ENCODE measurements around the gene ZNF169. TPM values are rescaled to one million over a fixed set of nuclear protein-coding genes. Genes with fewer than 3 reads are reported as not detected.

ZNF169 gene
- 10 to 100 TPM in 1 of 3 donors, 1 to 10 TPM in 2; 4.6 to 11.3 (median 8.9) TPM for total RNA-seq
- 17.6 TPM for total RNA-seq (2013)

DNA sequence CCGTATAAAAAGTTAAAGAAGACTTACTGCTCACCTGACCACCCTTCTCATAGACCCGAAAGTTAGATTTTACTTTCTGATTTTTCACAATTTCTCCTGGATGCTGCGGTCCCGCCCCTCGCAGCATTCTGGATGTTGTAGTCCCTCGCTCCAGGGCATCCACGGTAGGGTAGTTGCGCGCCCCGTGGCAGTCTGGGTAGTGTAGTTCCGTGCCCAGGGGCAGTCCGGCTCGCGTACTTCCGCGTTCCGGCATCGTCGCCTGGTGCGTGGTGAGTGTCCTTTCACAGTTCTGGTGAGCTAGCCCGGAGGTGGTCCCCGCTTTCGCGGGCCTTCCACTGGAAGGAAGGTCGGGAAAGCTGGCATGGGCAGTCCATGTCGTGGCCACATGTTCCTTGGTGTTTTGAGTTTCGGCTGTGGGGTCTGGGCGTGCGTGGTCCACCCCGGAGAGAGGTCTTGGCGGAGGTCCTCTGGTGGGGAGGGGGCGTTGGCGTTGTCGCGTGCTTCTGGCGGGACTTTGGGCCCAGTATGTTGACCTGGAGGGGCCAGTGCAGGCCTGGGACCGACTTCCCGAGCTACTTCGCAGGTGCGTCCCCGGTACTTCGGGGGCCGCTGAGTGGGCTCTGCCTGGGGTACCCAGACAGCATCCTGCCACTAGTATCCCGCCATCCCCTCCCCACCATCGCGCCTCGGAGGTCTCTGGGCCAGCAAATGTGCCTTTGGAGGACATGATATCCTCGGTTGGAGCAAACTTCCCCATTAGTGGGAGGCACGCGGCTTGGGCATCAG, at the start of gene ZNF169:
TSS of gene ZNF169 (plus strand) at position 222 of the 786 bp plus-strand sequence. CDS start 19,515 bp downstream, outside the sequence.
- peak within 1 kb of the TSS; percentile 92 to 95 for H3K27ac Mint-ChIP-seq
- H3K36me3 ChIP-seq (ENCODE audit: control insufficient read depth, insufficient read depth, low read length), result no peaks in the 10 kb centered on the region
- peak within 1 kb of the TSS; percentile 98 for H3K4me3 Mint-ChIP-seq
- TF ChIP-seq, protein P1, sequence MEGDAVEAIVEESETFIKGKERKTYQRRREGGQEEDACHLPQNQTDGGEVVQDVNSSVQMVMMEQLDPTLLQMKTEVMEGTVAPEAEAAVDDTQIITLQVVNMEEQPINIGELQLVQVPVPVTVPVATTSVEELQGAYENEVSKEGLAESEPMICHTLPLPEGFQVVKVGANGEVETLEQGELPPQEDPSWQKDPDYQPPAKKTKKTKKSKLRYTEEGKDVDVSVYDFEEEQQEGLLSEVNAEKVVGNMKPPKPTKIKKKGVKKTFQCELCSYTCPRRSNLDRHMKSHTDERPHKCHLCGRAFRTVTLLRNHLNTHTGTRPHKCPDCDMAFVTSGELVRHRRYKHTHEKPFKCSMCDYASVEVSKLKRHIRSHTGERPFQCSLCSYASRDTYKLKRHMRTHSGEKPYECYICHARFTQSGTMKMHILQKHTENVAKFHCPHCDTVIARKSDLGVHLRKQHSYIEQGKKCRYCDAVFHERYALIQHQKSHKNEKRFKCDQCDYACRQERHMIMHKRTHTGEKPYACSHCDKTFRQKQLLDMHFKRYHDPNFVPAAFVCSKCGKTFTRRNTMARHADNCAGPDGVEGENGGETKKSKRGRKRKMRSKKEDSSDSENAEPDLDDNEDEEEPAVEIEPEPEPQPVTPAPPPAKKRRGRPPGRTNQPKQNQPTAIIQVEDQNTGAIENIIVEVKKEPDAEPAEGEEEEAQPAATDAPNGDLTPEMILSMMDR (IDR thresholded peaks at IDR 0.05), result no peak
- under 1% methylated on average over 46 of the region's 50 CpGs for WGBS (ENCODE audit: insufficient coverage)
- H3K4me3 ChIP-seq (ENCODE audit: low read length), result peak within 1 kb of the TSS; percentile 87
- no peaks in the 10 kb centered on the region for H3K9me3 Mint-ChIP-seq
- H3K4me1 ChIP-seq (ENCODE audit: control insufficient read depth, insufficient read depth, low read length), result peaks cover 19% of the 10 kb centered on the region
- peaks cover 22 to 30% of the 10 kb centered on the region in 2 donors for H3K4me1 Mint-ChIP-seq
- H3K27me3 Mint-ChIP-seq (ENCODE audit: low read depth in 2 of 2), result peaks cover 9 to 14% of the 10 kb centered on the region in 2 donors
- peak; percentile 78 to 89 for DNase-seq
- intact Hi-C loops (cut with micrococcal nuclease), result no loop called here
- H3K9me3 ChIP-seq (ENCODE audit: control insufficient read depth, insufficient read depth, low read length), result no peaks in the 10 kb centered on the region
- H3K36me3 Mint-ChIP-seq, result no peaks in the 10 kb centered on the region
- no peaks in the 10 kb centered on the region for H3K27me3 ChIP-seq (ENCODE audit: control insufficient read depth, insufficient read depth, low read length)
- peak; percentile 100 for ATAC-seq
- peak within 1 kb of the TSS; percentile 26 for H3K27ac ChIP-seq (ENCODE audit: low read length)

DNA sequence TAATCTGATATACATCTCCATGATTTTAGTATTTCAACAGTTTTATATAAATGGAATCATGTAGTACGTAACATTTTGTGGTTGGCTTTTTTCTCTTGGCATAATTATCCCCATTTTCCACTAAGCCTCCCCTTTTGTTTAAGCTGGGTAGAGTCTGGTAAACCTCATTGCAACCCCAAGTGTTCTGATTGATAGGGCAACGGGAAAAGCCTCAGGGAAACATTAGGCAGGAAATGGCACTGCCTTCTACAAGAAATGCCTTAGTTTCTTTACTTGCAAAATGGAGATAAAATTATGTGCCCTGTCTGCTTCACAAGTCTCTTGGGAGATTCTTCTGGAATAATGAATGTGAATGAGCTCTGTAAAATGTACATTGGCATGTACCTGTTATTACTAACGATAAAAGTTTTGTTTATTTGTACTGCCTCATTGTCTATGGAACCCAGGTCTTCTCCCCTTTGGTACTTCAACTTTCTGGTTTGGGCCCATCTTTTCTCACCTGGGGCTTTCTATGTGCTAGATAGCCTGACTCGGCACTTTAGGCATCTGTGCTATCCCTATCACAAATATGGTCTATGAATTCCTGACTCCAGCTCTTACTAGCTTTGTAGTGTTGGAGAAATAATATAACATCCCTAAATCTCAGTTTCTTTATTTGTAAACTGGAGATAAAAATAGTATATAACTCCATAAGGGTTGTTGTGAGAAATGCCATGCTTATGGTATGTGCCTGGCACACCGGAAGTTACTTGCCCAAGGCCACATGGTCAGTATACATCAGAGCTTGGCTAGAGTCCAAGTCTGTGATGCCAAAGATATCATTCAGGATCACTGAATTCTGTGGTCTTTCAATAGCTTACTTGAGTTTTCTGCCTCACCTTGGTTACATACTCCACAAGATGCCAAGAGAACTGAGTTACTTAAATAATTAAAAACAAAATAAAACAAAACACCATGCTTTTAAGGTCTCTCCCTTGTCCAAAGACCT, 48.2 kb upstream of the ZNF169 start:
- Mint-ChIP-seq H3K4me1 (peaks cover 5% of the 10 kb centered on the region in 2 donors), H3K36me3 (no peaks in the 10 kb centered on the region), H3K27ac (no peak overlapping the region), H3K4me3 (no peak overlapping the region), H3K9me3 (no peaks in the 10 kb centered on the region), H3K27me3 (ENCODE audit: low read depth in 2 of 2) (peaks cover 7 to 9% of the 10 kb centered on the region in 2 donors)
- Histone ChIP-seq H3K36me3 (ENCODE audit: control insufficient read depth, insufficient read depth, low read length) (no peaks in the 10 kb centered on the region), H3K9me3 (ENCODE audit: control insufficient read depth, insufficient read depth, low read length) (no peaks in the 10 kb centered on the region), H3K4me3 (ENCODE audit: low read length) (no peak overlapping the region), H3K27me3 (ENCODE audit: control insufficient read depth, insufficient read depth, low read length) (peaks cover 2% of the 10 kb centered on the region), H3K4me1 (ENCODE audit: control insufficient read depth, insufficient read depth, low read length) (peaks cover 4% of the 10 kb centered on the region), H3K27ac (ENCODE audit: low read length) (no peak overlapping the region)
- WGBS (ENCODE audit: insufficient coverage), result 88% methylated on average over 4 of the region's 5 CpGs
- intact Hi-C loops (cut with micrococcal nuclease), result no loop called here
- no peak for ATAC-seq
- TF ChIP-seq, protein P1 (IDR thresholded peaks at IDR 0.05), result no peak
- DNase-seq, result no peak

DNA sequence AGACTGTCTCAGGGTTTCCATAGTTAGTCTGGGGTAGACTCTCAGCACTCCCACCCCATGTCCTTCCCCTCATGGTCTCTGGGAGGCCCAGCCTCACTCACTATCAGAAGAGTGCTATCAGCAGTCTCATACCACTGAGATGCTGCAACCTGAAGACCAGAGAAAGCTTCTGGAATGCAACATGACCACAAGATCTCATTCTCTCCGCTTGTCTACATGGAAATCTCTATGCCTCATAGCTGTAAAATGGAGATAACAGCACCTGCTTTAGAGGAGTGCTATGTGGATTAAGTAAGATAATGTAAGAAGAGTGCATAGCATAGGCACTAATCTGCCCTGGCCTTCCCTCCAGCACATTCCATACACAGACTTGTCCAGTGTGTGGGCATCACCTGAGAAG, 47.0 kb upstream of the ZNF169 start:
- 100% methylated on average over 1 of the region's 1 CpG for WGBS (ENCODE audit: insufficient coverage)
- Histone ChIP-seq H3K4me1 (ENCODE audit: control insufficient read depth, insufficient read depth, low read length) (peaks cover 4% of the 10 kb centered on the region), H3K27ac (ENCODE audit: low read length) (no peak overlapping the region), H3K36me3 (ENCODE audit: control insufficient read depth, insufficient read depth, low read length) (no peaks in the 10 kb centered on the region), H3K27me3 (ENCODE audit: control insufficient read depth, insufficient read depth, low read length) (peaks cover 2% of the 10 kb centered on the region), H3K9me3 (ENCODE audit: control insufficient read depth, insufficient read depth, low read length) (no peaks in the 10 kb centered on the region), H3K4me3 (ENCODE audit: low read length) (no peak overlapping the region)
- Mint-ChIP-seq H3K36me3 (no peaks in the 10 kb centered on the region), H3K4me3 (no peak overlapping the region), H3K27ac (no peak overlapping the region), H3K4me1 (peaks cover 5% of the 10 kb centered on the region in 2 donors), H3K9me3 (no peaks in the 10 kb centered on the region), H3K27me3 (ENCODE audit: low read depth in 2 of 2) (peaks cover 7 to 9% of the 10 kb centered on the region in 2 donors)
- intact Hi-C loops (cut with micrococcal nuclease), result loop anchor here (2.0 kb wide), 1 partner anchor 385 kb away; no protein-coding TSS in a partner anchor
- ATAC-seq (peak in 1 of 3 donors; percentile 27), DNase-seq (no peak)
- TF ChIP-seq, protein P1 (IDR thresholded peaks at IDR 0.05), result no peak
